K562 (cell line): ENCODE data around the gene TCHP. TPM values are rescaled to one million over a fixed set of nuclear protein-coding genes. Genes with fewer than 3 reads are reported as not detected.

Experiments
- ATF3 ChIP-seq, 2 experiments: fragments of 450-650 bp in 1 of 2; sonication (generic) in 1 of 2; formaldehyde crosslinking in 1 of 2; IDR thresholded peaks in 1 of 2; conservative IDR thresholded peaks in 1 of 2; 2 replicates each; pipeline versions ENCODE4 v1.6.1 to v1.8.1; 2016 to 2023; ENCODE audit warnings: mild to moderate bottlenecking in 2 of 2, moderate library complexity in 2 of 2, inconsistent platforms in 1 of 2, missing genetic modification reagents in 1 of 2
- EP300 ChIP-seq: IDR thresholded peaks from 2 replicates; pipeline ENCODE4 v1.6.1; 2012; ENCODE audit warnings: low read length, improper control_type of control experiment
- NONO ChIP-seq, 2 experiments: fragments of 200-400 bp in 1 of 2; fragments of 450-650 bp in 1 of 2; formaldehyde crosslinking in 1 of 2; IDR thresholded peaks; 2 replicates each; pipeline ENCODE4 v1.6.1; 2017; ENCODE audit warnings: low read depth in 2 of 2, mild to moderate bottlenecking in 2 of 2, moderate library complexity in 2 of 2, low read length in 1 of 2
- RHOXF2B ChIP-seq: fragments of 250-450 bp; sonication (Bioruptor Pico); conservative IDR thresholded peaks from 2 replicates; pipeline ENCODE4 v1.5.1; 2021
- SAP30 ChIP-seq: fragments of 200-600 bp; sonication (generic); IDR thresholded peaks from 2 replicates; pipeline ENCODE4 v1.6.1; 2012; ENCODE audit warnings: borderline replicate concordance, low read depth, mild to moderate bottlenecking, moderate library complexity, low read length, control low read depth, inconsistent platforms; ENCODE audit not compliant: insufficient read depth, poor library complexity, severe bottlenecking
- THAP12 ChIP-seq: fragments of 250-450 bp; sonication (Bioruptor Pico); IDR thresholded peaks from 2 replicates; pipeline ENCODE4 v1.9.0; 2021; ENCODE audit warnings: mild to moderate bottlenecking, inconsistent platforms
- ZNF639 ChIP-seq, 2 experiments: fragments of 200-800 bp in 1 of 2; sonication (Bioruptor generic) in 1 of 2; sonication (generic) in 1 of 2; formaldehyde crosslinking in 1 of 2; IDR thresholded peaks in 1 of 2; conservative IDR thresholded peaks in 1 of 2; 2 replicates each; pipeline versions ENCODE4 v1.5.0 to v1.6.1; 2016 to 2020; ENCODE audit warnings: missing compliant biosample characterization in 1 of 2, missing genetic modification characterization in 1 of 2, missing genetic modification reagents in 1 of 2
- polyA plus RNA-seq, 8 experiments: library from polyadenylated mRNA; depleted of rRNA in 4 of 8; stranded (reverse) in 5 of 8; unstranded in 3 of 8; fragments of >200 nt; fragmentation: Nextera tagmentation in 2 of 8; fragmentation: Illumina TruSeq in 1 of 8; extraction: Ambion mirVana in 2 of 8; extraction: Trizol in 1 of 8; gene quantifications; 2 replicates each; pipeline versions ENCODE4 v1.2.1 to v1.2.3, GENCODE V29; 2011 to 2014; ENCODE audit warnings: inconsistent platforms in 1 of 8, missing spikeins in 1 of 8
- total RNA-seq, 7 experiments: library from RNA; depleted of rRNA in 6 of 7; stranded (reverse); fragments of >200 nt in 6 of 7; fragmentation: Illumina TruSeq in 2 of 7; extraction: Trizol in 2 of 7; gene quantifications; 2 replicates each; pipeline versions ENCODE4 v1.2.1 to v1.2.3, GENCODE V29; 2011 to 2021; ENCODE audit warnings: low replicate concordance in 1 of 7
- TF ChIP-seq, protein P1 (sequence below): fragments of 250-450 bp; sonication (Bioruptor Pico); IDR thresholded peaks from 2 replicates; pipeline ENCODE4 v1.4.0; 2020
- TF ChIP-seq, protein P2 (sequence below): fragments of 250-450 bp; sonication (Bioruptor Pico); IDR thresholded peaks from 2 replicates; pipeline ENCODE4 v1.8.0; 2022; ENCODE audit warnings: moderate library complexity, mild to moderate bottlenecking, inconsistent platforms

The TCHP gene
- total and polyA plus RNA-seq, 9 of the 15 experiments (the other 6 are each of a cell fraction or from before 2014, with no cell fraction given), result 3.4 to 30.4 (median 19.7) TPM

GRCh38 chr12:109899783-109900751, at the start of gene TCHP (continued):
- TF ChIP-seq ATF3 (IDR thresholded peaks at IDR 0.05) (no peak), ATF3 (CRISPR knock-in tag; conservative IDR thresholded peaks at IDR 0.05) (no peak), EP300 (0 out of 2 replicates have a peak, but pooled peaks have one; percentile 21), SAP30 (peak; percentile 91), RHOXF2B (CRISPR knock-in tag) (no peak), ZNF639 (CRISPR knock-in tag; conservative IDR thresholded peaks at IDR 0.05 in 1 of 2, IDR thresholded peaks at IDR 0.05 in 1 of 2) (peak in 1 of 2 experiments; percentile 96; a peak in 2 of 4 replicates), THAP12 (CRISPR knock-in tag) (no peak; the same call in 1 of the 2 replicates), NONO (IDR thresholded peaks at IDR 0.05; ENCODE audit: low read depth in 2 of 2, low read length in 1 of 2) (0 out of 4 replicates have a peak, but pooled peaks of 1 of the 2 experiments have one; percentile 28)
- TF ChIP-seq, protein P1, sequence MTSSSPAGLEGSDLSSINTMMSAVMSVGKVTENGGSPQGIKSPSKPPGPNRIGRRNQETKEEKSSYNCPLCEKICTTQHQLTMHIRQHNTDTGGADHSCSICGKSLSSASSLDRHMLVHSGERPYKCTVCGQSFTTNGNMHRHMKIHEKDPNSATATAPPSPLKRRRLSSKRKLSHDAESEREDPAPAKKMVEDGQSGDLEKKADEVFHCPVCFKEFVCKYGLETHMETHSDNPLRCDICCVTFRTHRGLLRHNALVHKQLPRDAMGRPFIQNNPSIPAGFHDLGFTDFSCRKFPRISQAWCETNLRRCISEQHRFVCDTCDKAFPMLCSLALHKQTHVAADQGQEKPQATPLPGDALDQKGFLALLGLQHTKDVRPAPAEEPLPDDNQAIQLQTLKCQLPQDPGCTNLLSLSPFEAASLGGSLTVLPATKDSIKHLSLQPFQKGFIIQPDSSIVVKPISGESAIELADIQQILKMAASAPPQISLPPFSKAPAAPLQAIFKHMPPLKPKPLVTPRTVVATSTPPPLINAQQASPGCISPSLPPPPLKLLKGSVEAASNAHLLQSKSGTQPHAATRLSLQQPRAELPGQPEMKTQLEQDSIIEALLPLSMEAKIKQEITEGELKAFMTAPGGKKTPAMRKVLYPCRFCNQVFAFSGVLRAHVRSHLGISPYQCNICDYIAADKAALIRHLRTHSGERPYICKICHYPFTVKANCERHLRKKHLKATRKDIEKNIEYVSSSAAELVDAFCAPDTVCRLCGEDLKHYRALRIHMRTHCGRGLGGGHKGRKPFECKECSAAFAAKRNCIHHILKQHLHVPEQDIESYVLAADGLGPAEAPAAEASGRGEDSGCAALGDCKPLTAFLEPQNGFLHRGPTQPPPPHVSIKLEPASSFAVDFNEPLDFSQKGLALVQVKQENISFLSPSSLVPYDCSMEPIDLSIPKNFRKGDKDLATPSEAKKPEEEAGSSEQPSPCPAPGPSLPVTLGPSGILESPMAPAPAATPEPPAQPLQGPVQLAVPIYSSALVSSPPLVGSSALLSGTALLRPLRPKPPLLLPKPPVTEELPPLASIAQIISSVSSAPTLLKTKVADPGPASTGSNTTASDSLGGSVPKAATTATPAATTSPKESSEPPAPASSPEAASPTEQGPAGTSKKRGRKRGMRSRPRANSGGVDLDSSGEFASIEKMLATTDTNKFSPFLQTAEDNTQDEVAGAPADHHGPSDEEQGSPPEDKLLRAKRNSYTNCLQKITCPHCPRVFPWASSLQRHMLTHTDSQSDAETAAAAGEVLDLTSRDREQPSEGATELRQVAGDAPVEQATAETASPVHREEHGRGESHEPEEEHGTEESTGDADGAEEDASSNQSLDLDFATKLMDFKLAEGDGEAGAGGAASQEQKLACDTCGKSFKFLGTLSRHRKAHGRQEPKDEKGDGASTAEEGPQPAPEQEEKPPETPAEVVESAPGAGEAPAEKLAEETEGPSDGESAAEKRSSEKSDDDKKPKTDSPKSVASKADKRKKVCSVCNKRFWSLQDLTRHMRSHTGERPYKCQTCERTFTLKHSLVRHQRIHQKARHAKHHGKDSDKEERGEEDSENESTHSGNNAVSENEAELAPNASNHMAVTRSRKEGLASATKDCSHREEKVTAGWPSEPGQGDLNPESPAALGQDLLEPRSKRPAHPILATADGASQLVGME (CRISPR knock-in tag), result 0 out of 2 replicates have a peak, but pooled peaks have one; percentile 29
- TF ChIP-seq, protein P2, sequence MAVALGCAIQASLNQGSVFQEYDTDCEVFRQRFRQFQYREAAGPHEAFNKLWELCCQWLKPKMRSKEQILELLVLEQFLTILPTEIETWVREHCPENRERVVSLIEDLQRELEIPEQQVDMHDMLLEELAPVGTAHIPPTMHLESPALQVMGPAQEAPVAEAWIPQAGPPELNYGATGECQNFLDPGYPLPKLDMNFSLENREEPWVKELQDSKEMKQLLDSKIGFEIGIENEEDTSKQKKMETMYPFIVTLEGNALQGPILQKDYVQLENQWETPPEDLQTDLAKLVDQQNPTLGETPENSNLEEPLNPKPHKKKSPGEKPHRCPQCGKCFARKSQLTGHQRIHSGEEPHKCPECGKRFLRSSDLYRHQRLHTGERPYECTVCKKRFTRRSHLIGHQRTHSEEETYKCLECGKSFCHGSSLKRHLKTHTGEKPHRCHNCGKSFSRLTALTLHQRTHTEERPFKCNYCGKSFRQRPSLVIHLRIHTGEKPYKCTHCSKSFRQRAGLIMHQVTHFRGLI (CRISPR knock-in tag), result no peak
